Measurements from ENCODE around the gene SERPINC1.
"Not testable (repeated sequence)": the region's sequence is repeated elsewhere in the genome, so short reads cannot be mapped to it uniquely, and the experiment has no call there.

SERPINC1 gene

GRCh38 chr1:173917149-173917548, at the start of gene SERPINC1:
TSS of gene SERPINC1 (minus strand) at chr1:173917327. CDS start at chr1:173917259, 68 bp downstream.
- no peaks in the 10 kb centered on the region for H3K9me3 Mint-ChIP-seq
- H3K27me3 Mint-ChIP-seq: peaks cover 5% of the 10 kb centered on the region
- no peaks in the 10 kb centered on the region for H3K4me1 Mint-ChIP-seq
- no peak within 1 kb of the TSS for H3K4me3 Mint-ChIP-seq
- no peak for ATAC-seq
- no peak for DNase-seq
- H3K27ac Mint-ChIP-seq: peak within 1 kb of the TSS in 1 of 2 donors; percentile 19

DNA sequence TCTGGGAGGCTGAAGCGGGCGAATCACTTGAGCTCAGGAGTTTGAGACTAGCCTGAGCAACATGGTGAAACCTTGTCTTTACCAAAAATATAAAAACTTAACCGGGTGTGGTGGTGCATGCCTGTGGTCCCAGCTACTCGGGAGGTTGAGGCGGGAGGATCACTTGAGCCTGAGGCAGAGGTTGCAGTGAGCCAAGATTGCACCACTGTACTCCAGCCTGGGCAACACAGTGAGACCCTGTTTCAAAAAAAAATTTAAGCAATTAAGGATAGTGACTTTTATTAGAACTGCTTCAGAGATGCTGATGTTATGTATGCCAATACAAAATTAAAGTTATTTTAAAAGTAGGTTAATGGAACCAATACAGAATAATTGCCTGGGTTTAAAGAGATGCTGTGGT, 48.8 kb upstream of the SERPINC1 start:
- not testable (repeated sequence) for ATAC-seq, H3K4me1 Mint-ChIP-seq, DNase-seq, H3K4me3 Mint-ChIP-seq, H3K27me3 Mint-ChIP-seq, H3K27ac Mint-ChIP-seq, H3K9me3 Mint-ChIP-seq

GRCh38 chr1:173963477-173963876, 46.4 kb upstream of the SERPINC1 start:
- no peak overlapping the region for H3K27ac Mint-ChIP-seq
- ATAC-seq (no peak), DNase-seq (no peak)
- H3K4me1 Mint-ChIP-seq: no peaks in the 10 kb centered on the region
- H3K4me3 Mint-ChIP-seq: no peak overlapping the region
- H3K9me3 Mint-ChIP-seq: no peaks in the 10 kb centered on the region
- no peaks in the 10 kb centered on the region for H3K27me3 Mint-ChIP-seq

- DNase-seq: no peak
- H3K4me3 Mint-ChIP-seq: no peak overlapping the region
These were observed 43.5 kb upstream of the SERPINC1 start for GRCh38 chr1:173960625-173961024.

GRCh38 chr1:173954179-173954578, 37.1 kb upstream of the SERPINC1 start:
- no peak overlapping the region for H3K4me3 Mint-ChIP-seq
- DNase-seq (no peak), ATAC-seq (peak; percentile 50)
- peaks cover 25% of the 10 kb centered on the region for H3K4me1 Mint-ChIP-seq
- no peaks in the 10 kb centered on the region for H3K9me3 Mint-ChIP-seq
- H3K27me3 Mint-ChIP-seq: no peaks in the 10 kb centered on the region
- peak overlapping the region in 1 of 2 donors; percentile 62 for H3K27ac Mint-ChIP-seq

More at GRCh38 chr1:173960625-173961024, 43.5 kb upstream of the SERPINC1 start:
- Mint-ChIP-seq H3K27me3 (no peaks in the 10 kb centered on the region), H3K4me1 (no peaks in the 10 kb centered on the region), H3K9me3 (no peaks in the 10 kb centered on the region), H3K27ac (no peak overlapping the region)
- no peak for ATAC-seq

- Mint-ChIP-seq H3K9me3 (no peaks in the 10 kb centered on the region), H3K27me3 (no peaks in the 10 kb centered on the region), H3K4me3 (no peak overlapping the region), H3K27ac (no peak overlapping the region), H3K4me1 (peaks cover 16% of the 10 kb centered on the region)
- DNase-seq (no peak), ATAC-seq (no peak)
These were observed 31.5 kb upstream of the SERPINC1 start for GRCh38 chr1:173948594-173948993.

DNA sequence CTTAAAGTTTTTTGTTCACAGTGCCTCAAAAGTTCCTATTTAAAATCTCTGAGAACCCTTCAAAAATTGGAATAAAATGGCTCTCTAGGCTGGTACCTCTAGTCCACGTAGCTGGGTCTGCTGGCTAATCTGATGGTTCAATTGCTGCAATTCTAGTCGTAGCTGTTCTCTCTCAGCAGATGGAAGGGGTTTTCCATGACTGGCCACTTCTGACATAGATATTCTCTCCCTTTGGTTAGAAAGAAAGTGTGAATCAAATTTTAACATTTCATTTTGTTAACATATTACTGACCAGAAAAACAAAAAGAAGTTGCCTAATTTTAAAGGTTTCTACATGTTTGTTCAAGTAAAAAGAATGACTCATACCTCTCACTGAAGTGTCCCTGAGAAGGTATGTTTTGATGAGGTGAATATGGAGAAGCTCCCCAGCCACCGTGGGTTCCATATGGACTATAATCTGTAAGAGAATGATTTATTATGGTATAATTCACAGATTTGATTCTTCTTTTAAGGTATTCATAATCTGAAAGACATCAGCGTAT, 29.3 kb upstream of the SERPINC1 start:
- H3K9me3 Mint-ChIP-seq: no peaks in the 10 kb centered on the region
- peak; percentile 60 for ATAC-seq

DNA sequence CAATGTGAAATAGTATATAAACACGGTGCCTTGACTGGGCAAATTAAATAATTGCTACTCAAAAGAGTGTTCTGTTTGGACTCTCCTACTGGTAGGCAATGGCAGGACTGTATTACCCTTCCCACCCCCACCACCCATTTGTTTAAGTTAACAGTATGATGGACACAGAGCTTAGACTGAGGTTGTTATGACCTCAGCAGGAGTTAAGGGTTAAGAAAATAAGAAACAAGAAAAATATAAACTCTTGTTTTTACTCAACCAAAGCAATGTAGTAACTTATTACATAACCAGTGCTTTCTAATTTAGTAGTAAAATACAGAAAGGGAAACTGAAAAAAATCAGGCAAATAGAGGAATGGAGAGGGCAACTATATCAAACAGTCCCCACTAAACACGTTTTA, 19.9 kb upstream of the SERPINC1 start:
- H3K27me3 Mint-ChIP-seq: no peaks in the 10 kb centered on the region
- no peaks in the 10 kb centered on the region for H3K9me3 Mint-ChIP-seq
- no peak for DNase-seq
- ATAC-seq: peak; percentile 55
- H3K4me1 Mint-ChIP-seq: no peaks in the 10 kb centered on the region
- peak overlapping the region in 1 of 2 donors; percentile 72 for H3K27ac Mint-ChIP-seq
- H3K4me3 Mint-ChIP-seq: no peak overlapping the region

More for the DNA sequence above, 29.3 kb upstream of the SERPINC1 start:
- Mint-ChIP-seq H3K4me1 (no peaks in the 10 kb centered on the region), H3K27me3 (no peaks in the 10 kb centered on the region), H3K4me3 (no peak overlapping the region), H3K27ac (peak overlapping the region; percentile 19 to 62)
- DNase-seq: no peak

- Mint-ChIP-seq H3K27me3 (no peaks in the 10 kb centered on the region), H3K4me3 (no peak overlapping the region), H3K27ac (no peak overlapping the region), H3K9me3 (no peaks in the 10 kb centered on the region), H3K4me1 (no peaks in the 10 kb centered on the region)
- ATAC-seq (peak; percentile 9), DNase-seq (no peak)
These were observed 17.3 kb upstream of the SERPINC1 start for GRCh38 chr1:173934440-173934839.

- H3K9me3 Mint-ChIP-seq, H3K27me3 Mint-ChIP-seq, H3K4me3 Mint-ChIP-seq, H3K4me1 Mint-ChIP-seq, H3K27ac Mint-ChIP-seq, ATAC-seq, DNase-seq: not testable (repeated sequence)
These were observed 13.4 kb upstream of the SERPINC1 start for GRCh38 chr1:173930541-173930940.

DNA sequence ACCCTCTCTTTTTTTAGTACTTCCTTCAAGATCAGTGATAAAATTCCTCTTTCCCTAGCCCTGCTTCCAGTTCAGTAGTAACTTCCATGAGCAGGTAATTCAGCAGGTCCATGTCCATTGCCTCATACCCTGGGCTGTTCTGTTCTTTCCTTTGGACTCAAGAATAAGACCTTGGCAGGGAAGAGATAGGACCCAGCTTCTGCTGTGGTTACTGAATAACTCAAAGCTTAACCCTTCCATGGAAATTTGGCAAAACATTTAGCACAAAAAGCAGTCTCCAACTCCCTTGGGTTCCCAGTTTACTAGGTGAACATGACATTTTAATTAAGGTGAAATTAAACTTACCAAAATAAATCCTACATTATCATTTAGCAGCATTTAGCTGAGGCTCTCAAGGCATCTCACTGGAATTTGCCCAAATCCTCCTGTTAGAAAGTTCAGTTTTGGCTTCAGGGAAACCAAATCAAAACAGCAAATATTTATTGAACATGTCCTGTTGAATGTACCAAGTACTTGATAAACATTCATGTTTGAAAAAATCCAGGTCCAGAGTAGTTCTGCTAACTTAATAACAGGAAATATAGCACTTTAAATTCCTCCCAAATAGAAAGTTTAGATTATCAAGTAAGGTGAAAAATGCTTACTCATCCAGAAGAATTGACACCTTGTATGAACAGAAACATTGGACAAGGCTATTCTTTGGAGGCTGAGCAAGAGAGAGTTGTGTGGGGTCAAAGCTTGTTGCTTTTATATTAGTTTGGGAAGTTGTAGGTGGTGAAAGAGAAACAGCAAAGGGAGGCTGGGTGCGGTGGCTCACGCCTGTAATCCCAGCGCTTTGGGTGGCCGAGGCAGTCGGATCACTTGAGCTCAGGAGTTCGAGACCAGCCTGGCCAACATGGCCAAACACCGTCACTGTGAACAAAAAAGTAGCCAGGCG, 8.4 kb upstream of the SERPINC1 start:
- no peak overlapping the region for H3K4me3 Mint-ChIP-seq
- no peak for ATAC-seq
- H3K27me3 Mint-ChIP-seq: no peaks in the 10 kb centered on the region
- no peak overlapping the region for H3K27ac Mint-ChIP-seq
- no peak for DNase-seq
- no peaks in the 10 kb centered on the region for H3K4me1 Mint-ChIP-seq
- H3K9me3 Mint-ChIP-seq: no peaks in the 10 kb centered on the region

DNA sequence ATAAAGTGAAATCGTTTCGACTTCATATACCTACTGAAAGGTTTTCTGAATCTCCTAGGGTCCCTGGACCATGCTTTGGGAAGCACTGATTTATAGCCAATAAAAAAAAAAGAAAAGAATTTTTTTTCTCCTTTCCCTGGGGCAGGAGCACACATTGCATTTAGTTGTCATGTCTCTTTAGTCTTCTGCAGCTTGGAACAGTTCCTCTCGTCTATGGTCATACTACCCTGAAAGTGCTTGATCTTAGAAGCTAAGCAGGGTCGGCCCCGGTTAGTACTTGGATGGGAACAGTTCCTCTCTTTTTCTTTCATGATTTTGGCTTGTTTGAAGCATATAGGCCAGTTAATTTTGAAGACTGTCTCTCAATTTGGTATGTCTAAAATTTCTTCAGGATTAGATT, 3.7 kb upstream of the SERPINC1 start:
- DNase-seq (no peak), ATAC-seq (no peak)
- H3K27ac Mint-ChIP-seq: no peak overlapping the region
- no peak overlapping the region for H3K4me3 Mint-ChIP-seq
- H3K4me1 Mint-ChIP-seq: no peaks in the 10 kb centered on the region
- peaks cover 5% of the 10 kb centered on the region for H3K27me3 Mint-ChIP-seq
- H3K9me3 Mint-ChIP-seq: no peaks in the 10 kb centered on the region

DNA sequence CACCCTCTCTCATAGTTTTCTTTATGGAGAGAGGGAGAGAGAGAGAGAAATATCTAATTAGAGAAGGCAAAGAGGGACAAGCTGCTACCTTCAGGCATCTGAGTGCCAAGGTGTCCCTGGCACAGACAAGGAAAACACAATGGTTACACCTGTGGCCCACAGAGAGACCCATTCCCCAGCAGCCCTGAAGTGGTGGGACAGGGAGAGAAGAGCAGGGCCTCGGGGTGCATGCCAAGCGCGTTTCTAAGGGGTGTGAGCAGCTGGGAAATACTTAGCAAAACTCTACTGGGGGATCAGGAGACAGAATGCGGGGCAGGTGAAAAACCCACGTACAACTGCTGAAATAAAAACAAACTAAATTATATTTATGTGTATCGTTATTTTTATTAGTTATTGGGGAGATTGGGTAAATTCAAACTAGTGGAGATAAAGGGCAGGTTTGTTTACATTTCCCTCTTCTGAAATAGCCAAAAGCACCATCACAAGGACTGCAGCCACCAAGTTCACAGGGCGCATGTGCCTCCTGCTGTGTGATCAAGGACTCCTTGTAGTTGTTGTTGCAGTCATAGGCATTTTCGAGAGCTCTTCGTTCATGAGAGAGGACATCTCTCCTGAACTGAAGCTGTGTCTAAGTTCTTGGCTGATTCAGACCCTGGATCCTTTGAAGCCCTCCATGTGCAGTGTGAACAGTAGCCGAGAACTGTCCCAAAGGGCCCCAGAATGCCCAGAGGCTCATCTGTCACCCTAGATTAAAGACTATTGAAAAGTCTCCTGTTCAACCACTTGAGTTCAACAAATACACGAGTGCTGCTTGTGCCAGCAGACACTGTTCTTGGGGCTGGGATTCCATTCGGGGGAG, 737 bp upstream of the SERPINC1 start:
- ATAC-seq (no peak), DNase-seq (no peak)
- Mint-ChIP-seq H3K9me3 (no peaks in the 10 kb centered on the region), H3K4me3 (no peak overlapping the region), H3K27me3 (peaks cover 5% of the 10 kb centered on the region), H3K27ac (peak overlapping the region in 1 of 2 donors; percentile 19), H3K4me1 (no peaks in the 10 kb centered on the region)

- peaks cover 5% of the 10 kb centered on the region for H3K27me3 Mint-ChIP-seq
- H3K9me3 Mint-ChIP-seq: no peaks in the 10 kb centered on the region
- H3K4me3 Mint-ChIP-seq: no peak overlapping the region
- no peak overlapping the region for H3K27ac Mint-ChIP-seq
- no peaks in the 10 kb centered on the region for H3K4me1 Mint-ChIP-seq
- ATAC-seq (no peak), DNase-seq (no peak)
These were observed 460 bp downstream of the SERPINC1 start for GRCh38 chr1:173916667-173917066.

DNA sequence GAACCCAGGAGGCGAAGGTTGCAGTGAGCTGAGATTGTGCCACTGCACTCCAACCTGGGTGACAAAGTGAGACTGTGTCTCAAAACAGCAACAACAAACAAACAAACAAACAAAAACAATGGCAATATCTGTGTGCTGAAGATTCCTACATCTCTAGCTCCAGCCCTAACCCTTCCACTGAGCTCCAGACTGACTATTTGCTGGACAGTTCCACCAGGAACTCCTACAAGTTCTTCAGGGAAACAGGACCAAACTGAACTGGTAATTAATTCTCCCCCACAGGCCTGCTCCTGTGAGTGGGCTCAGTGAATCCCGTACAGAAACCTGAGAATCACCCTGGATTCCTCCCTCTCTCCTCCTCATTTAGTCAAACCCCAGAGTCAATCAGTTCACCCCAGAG, 1.5 kb downstream of the SERPINC1 start:
- Mint-ChIP-seq H3K27me3 (peaks cover 5% of the 10 kb centered on the region), H3K4me3 (no peak overlapping the region), H3K4me1 (no peaks in the 10 kb centered on the region), H3K9me3 (no peaks in the 10 kb centered on the region), H3K27ac (no peak overlapping the region)
- no peak for ATAC-seq
- no peak for DNase-seq
